HG02588 (cell line): Measurements from ENCODE around the gene CACNA1D.

Experiments used
- ATAC-seq: cut with Tn5 transposase; IDR thresholded peaks from one replicate; pipeline ENCODE4 v1.9.1; 2021; ENCODE audit warnings: mild to moderate bottlenecking, moderate library complexity; ENCODE audit not compliant: unreplicated experiment

CACNA1D gene

DNA sequence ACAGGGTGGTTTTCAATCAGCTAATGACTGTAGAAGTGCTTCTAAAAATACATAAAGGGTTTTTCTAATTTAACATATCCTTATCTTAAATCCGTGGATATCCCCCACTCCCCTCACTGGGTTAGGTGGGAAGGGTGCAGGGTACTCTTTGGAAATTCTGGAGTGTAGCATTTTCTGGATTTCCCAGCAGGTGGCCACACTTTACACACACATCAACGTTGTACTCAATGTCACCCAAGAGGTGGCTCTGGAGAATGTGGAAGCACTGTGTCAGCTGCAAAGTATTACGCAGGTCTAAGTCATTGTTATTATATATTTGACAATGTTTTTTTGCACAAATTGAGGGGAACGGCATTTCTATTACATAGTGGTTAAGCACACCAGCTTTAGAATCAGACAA is 183.0 kb downstream of the CACNA1D start:
- ATAC-seq: no peak

DNA sequence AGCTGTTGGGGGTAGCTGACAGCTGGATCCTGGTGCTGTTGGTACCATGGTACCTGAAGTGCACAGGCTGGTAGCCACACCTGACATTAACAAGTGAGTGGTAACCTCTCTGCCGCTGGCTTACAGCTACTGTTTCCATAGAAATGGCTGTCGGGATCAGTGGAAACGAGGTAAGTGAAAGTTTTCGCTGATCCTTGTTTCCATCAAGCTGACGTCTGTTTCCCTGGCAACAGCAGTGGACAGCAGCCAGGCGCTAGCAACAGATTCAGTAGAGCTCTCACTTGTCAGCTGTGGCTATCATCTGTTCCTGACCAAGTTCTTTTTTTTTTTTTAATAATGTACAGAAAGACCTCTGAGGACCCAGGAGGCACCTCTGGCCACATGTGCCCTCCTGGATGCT is 185.6 kb downstream of the CACNA1D start:
- no peak for ATAC-seq

DNA sequence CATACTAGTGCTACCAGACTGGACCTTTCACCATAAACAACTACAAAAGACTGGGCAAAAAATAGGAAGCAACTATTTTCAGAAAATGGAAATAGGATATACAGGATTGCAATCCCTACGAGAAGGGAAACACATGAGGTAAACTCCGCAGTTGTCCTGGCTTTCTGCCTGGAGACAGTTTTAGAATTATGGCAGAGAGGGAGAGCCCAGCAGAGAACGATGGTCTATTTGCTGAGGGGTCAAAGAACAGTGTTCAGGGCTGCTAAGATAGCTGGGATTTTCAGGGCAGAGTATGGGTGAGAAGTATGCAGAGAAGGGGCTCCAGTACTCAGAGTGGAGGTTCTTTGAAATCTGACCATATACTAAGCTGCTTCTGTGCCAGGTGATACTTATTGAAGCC is 188.4 kb downstream of the CACNA1D start:
- no peak for ATAC-seq

GRCh38 chr3:53688066-53688465 is 193.7 kb downstream of the CACNA1D start:
- ATAC-seq: no peak

DNA sequence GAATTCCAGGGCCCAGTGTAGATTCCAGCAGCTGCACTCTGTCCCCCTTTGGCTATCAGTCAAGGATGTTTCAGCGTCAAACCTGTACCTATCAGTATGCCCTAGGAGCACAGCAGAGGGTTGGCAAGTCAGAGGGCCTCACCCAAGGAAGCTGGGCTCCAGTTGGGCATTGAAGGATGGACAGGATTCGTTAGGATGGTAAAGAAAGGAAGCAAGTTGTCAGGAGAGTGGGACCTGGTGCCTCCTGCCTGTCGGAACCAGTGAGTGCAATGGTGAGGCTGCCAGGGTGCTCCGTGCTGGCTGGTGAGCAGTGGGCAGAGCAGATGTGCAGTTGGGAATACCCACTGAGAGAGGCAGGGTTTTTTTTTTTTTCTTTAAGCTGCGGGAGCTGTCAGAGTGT is 194.6 kb downstream of the CACNA1D start:
- no peak for ATAC-seq

- no peak for ATAC-seq
Observed at GRCh38 chr3:53689681-53690080, 195.3 kb downstream of the CACNA1D start.

DNA sequence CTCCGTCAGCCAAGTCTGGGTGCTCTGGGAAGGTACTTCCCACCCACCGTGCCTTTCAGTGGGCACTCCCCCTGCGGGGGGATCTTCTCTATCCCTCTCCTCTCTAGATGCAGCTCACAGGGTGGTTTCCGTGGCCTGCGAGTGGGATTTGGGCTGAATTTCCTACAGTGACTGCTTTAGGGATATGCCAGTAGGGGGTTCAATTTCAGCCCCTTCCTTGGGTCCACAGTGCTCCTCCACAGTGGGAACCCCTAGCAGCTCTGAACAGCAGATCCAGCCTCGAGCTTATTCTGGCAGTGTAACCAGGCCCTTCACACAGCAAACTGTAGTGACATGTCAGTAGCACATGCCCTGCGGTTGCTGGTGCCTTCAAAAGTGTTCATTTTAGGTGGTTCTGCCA is 196.1 kb downstream of the CACNA1D start:
- ATAC-seq: no peak

GRCh38 chr3:53691349-53691748 is 196.9 kb downstream of the CACNA1D start:
- ATAC-seq: no peak

DNA sequence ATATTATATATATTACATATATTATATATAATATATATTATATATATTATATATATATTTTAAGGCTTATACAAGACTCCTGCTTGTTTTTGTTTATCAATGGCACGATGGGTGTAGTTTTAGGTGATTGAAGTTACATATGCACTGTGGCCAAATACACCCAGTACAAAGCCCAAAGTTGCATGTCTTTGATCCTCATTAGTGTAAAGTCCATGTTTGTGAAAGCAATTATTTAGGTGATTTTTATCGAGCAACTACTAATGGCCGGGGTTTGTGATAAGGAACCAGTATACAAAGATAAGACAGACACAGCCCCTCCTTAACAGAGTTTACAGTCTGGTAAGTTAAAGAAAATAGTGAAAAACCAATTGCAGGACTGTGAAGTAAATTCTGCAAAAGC is 197.5 kb downstream of the CACNA1D start:
- ATAC-seq: no peak

GRCh38 chr3:53693451-53693850 is 199.0 kb downstream of the CACNA1D start:
- ATAC-seq: no peak

DNA sequence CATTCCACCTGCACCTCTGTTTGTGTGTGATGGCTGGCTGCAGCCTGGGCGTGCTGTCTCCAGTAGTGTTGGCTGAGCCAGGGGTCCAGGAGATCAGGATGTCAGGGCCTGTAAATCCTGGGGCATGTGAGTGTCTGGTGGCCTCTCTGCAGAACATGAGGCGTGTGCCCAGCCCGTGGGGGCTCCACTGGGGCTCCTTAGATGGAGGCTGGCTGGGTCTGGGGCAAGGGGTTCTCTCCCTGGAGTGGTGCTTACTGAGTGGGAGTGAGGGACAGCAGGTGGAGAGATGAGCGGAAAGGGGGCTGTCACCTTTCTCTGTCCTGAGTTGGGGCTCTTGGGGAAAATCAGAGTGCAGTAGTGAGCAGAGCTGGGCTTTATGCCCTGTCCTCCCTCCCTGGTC is 199.6 kb downstream of the CACNA1D start:
- ATAC-seq: no peak

- ATAC-seq: no peak
Observed at GRCh38 chr3:53694666-53695323, 200.4 kb downstream of the CACNA1D start.

GRCh38 chr3:53695324-53695690 is 200.9 kb downstream of the CACNA1D start:
- ATAC-seq: no peak

DNA sequence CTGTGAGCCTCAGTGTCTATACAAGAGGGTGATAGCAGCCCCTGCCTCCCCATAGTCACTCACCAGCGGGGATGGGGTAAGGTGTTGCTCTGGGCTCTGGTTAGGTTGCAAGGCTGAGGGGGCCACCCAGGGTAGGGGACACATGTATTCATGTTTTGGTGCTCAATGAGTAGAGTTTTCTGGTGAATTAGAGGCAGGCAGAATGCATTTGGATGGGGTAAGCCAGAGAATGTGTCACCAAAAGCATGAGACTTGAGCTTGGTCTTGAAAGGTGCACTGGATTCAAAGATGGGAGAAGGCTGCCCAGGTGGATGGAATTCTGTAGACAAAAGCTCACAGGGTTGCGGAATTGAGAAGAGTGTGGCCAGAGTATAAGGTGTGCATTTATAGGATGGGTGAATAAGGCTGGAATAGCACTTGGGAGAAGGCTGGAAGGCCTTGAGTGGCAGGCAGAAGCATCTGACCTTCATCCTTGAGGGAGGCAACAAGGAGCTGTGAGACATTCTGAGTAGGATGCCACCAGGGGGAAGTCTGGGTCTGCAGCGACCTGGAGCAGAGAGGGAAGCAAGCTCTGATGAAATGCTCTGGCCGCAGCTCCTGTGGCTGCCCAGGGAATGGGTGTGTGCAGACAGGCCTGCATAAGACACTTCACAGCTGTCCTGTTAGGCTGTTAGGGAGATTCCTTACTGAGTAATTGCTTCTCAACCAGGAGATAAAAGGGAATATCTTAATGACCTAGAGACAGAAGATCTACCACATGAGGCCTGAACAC is 202.2 kb downstream of the CACNA1D start:
- no peak for ATAC-seq

GRCh38 chr3:53700441-53700840 is 206.0 kb downstream of the CACNA1D start:
- no peak for ATAC-seq

- no peak for ATAC-seq
Observed at GRCh38 chr3:53702776-53703530, 208.5 kb downstream of the CACNA1D start.

GRCh38 chr3:53703630-53704362 is 209.4 kb downstream of the CACNA1D start:
- no peak for ATAC-seq

GRCh38 chr3:53704363-53704725 is 209.9 kb downstream of the CACNA1D start:
- no peak for ATAC-seq

GRCh38 chr3:53705024-53705745 is 210.8 kb downstream of the CACNA1D start:
- ATAC-seq: no peak

- no peak for ATAC-seq
Observed at GRCh38 chr3:53705774-53706173, 211.4 kb downstream of the CACNA1D start.

- ATAC-seq: no peak
Observed at GRCh38 chr3:53707222-53707621, 212.8 kb downstream of the CACNA1D start.
